Sigmoid colon (tissue), 7 donors: ENCODE results near the gene BPIFB2. TPM values are rescaled to one million over a fixed set of nuclear protein-coding genes. Genes with fewer than 3 reads are reported as not detected.

Experiments
- DNase-seq: peaks from one replicate; pipeline ENCODE4 v3.0.0-alpha.2; 2019
- H3K27ac ChIP-seq, 4 donors: fragments of 200-600 bp; sonication (generic); one replicate each; pipeline ENCODE4 v1.5.1; 2016 to 2019; ENCODE audit warnings: mild to moderate bottlenecking in 1 of 4
- H3K27me3 ChIP-seq, 3 donors: fragments of 200-600 bp; sonication (generic); one replicate each; pipeline ENCODE4 v1.5.1; 2019; ENCODE audit warnings: mild to moderate bottlenecking in 1 of 3
- H3K36me3 ChIP-seq, 4 donors: fragments of 200-600 bp; sonication (generic); one replicate each; pipeline ENCODE4 v1.5.1; 2016 to 2019
- H3K4me1 ChIP-seq, 4 donors: fragments of 200-600 bp; sonication (generic); one replicate each; pipeline ENCODE4 v1.5.1; 2017 to 2019
- H3K4me3 ChIP-seq, 4 donors: fragments of 200-600 bp; sonication (generic); one replicate each; pipeline ENCODE4 v1.5.1; 2017 to 2019; ENCODE audit warnings: mild to moderate bottlenecking in 2 of 4, moderate library complexity in 1 of 4
- H3K9me3 ChIP-seq, 4 donors: fragments of 200-600 bp in 3 of 4; sonication (generic) in 3 of 4; one replicate each; pipeline versions ENCODE4 v1.5.1 to v1.6.1; 2013 to 2019
- EP300 ChIP-seq, 4 donors: sonication (generic); formaldehyde crosslinking; IDR thresholded peaks; one replicate each; pipeline ENCODE4 v1.6.1; 2017; ENCODE audit warnings: antibody characterized with exemption in 4 of 4
- POLR2A ChIP-seq, 2 donors: fragments of 450-650 bp; IDR thresholded peaks; one replicate each; pipeline ENCODE4 v1.6.1; 2016; ENCODE audit warnings: antibody characterized with exemption in 2 of 2, mild to moderate bottlenecking in 2 of 2, moderate library complexity in 2 of 2
- POLR2AphosphoS5 ChIP-seq, 4 donors: sonication (generic); formaldehyde crosslinking; IDR thresholded peaks; one replicate each; pipeline ENCODE4 v1.6.1; 2017; ENCODE audit warnings: antibody characterized with exemption in 4 of 4
- WGBS, 2 donors: extraction: QIAGEN DNeasy Blood & Tissue Kit; methylation state at CpG; one replicate each; pipeline ENCODE4 v1.1.7; 2013; 5-methylcytosine and 5-hydroxymethylcytosine counted together
- intact Hi-C: fragments of 100-400 bp; cut with DNase I; formaldehyde crosslinking; loops from one replicate; pipeline ENCODE4 v1.15.1; 2023
- polyA plus RNA-seq, 3 donors: library from polyadenylated mRNA; stranded (reverse); fragments of 200-250 nt; gene quantifications; one replicate each; pipeline ENCODE4 v1.2.3, GENCODE V29; 2013
- total RNA-seq, 4 donors: library from RNA; depleted of rRNA; stranded (reverse); fragments of >200 nt; gene quantifications; one replicate each; pipeline ENCODE4 v1.1.0, GENCODE V29; 2016
- TF ChIP-seq, protein P1 (sequence below), 4 experiments: fragments of 450-650 bp in 3 of 4; fragments of 200-600 bp in 1 of 4; IDR thresholded peaks; one replicate each; pipeline ENCODE4 v1.5.1; 2016 to 2019; ENCODE audit warnings: antibody characterized with exemption in 4 of 4, mild to moderate bottlenecking in 3 of 4, moderate library complexity in 2 of 4
- donor health status: healthy with polysubstance abuse.
- donor health status: Bipolar disorder and iron deficiency.
- donor health status: healthy.

BPIFB2 gene
- total and polyA plus RNA-seq, 7 donors, result not detected

DNA sequence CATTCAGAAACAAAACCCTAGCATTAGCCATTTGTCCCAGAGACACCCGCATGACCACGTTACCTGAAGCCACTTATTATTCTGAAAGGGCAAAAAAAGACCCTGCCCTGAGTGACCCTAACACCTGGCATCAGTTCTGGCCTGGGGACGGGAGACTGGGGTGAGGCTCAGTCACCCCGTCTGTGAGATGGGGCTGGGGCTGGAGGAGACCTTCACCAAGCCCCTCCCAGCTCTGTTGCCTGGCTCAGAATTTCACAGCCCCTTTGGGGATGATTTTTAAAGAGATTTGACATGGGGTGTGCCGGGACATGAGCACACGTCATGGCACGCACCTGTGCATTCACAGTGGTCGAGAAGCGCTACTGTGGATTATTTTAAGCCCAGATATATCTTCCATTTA lies 22.6 kb downstream of the BPIFB2 start:
- Histone ChIP-seq H3K36me3 (no peaks in the 10 kb centered on the region), H3K4me1 (no peaks in the 10 kb centered on the region), H3K9me3 (no peaks in the 10 kb centered on the region), H3K27ac (no peak overlapping the region), H3K27me3 (no peaks in the 10 kb centered on the region), H3K4me3 (no peak overlapping the region)
- intact Hi-C loops, result no loop called here
- no peak for DNase-seq
- TF ChIP-seq POLR2AphosphoS5 (IDR thresholded peaks at IDR 0.05), result no peak
- TF ChIP-seq, protein P1, sequence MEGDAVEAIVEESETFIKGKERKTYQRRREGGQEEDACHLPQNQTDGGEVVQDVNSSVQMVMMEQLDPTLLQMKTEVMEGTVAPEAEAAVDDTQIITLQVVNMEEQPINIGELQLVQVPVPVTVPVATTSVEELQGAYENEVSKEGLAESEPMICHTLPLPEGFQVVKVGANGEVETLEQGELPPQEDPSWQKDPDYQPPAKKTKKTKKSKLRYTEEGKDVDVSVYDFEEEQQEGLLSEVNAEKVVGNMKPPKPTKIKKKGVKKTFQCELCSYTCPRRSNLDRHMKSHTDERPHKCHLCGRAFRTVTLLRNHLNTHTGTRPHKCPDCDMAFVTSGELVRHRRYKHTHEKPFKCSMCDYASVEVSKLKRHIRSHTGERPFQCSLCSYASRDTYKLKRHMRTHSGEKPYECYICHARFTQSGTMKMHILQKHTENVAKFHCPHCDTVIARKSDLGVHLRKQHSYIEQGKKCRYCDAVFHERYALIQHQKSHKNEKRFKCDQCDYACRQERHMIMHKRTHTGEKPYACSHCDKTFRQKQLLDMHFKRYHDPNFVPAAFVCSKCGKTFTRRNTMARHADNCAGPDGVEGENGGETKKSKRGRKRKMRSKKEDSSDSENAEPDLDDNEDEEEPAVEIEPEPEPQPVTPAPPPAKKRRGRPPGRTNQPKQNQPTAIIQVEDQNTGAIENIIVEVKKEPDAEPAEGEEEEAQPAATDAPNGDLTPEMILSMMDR (IDR thresholded peaks at IDR 0.05), result no peak
- TF ChIP-seq EP300 (IDR thresholded peaks at IDR 0.05), result no peak
- TF ChIP-seq POLR2A (IDR thresholded peaks at IDR 0.05), result no peak
- WGBS, 2 donors, result 76 to 87% methylated on average over 9 of the region's 9 CpGs

- no peaks in the 10 kb centered on the region for H3K4me1 ChIP-seq
- no peak for DNase-seq
- no peak for TF ChIP-seq POLR2AphosphoS5 (IDR thresholded peaks at IDR 0.05)
- TF ChIP-seq EP300 (IDR thresholded peaks at IDR 0.05), result no peak
- no peak for TF ChIP-seq POLR2A (IDR thresholded peaks at IDR 0.05)
- TF ChIP-seq, protein P1 (IDR thresholded peaks at IDR 0.05), result no peak
- no peak overlapping the region for H3K4me3 ChIP-seq
- H3K27ac ChIP-seq, result no peak overlapping the region
- WGBS, 2 donors, result 82 to 88% methylated on average over 6 of the region's 6 CpGs
- H3K36me3 ChIP-seq, result no peaks in the 10 kb centered on the region
- no peaks in the 10 kb centered on the region for H3K9me3 ChIP-seq
- H3K27me3 ChIP-seq, result no peaks in the 10 kb centered on the region
- intact Hi-C loops, result no loop called here
Observed at GRCh38 chr20:33030569-33030968, 23.1 kb downstream of the BPIFB2 start.

DNA sequence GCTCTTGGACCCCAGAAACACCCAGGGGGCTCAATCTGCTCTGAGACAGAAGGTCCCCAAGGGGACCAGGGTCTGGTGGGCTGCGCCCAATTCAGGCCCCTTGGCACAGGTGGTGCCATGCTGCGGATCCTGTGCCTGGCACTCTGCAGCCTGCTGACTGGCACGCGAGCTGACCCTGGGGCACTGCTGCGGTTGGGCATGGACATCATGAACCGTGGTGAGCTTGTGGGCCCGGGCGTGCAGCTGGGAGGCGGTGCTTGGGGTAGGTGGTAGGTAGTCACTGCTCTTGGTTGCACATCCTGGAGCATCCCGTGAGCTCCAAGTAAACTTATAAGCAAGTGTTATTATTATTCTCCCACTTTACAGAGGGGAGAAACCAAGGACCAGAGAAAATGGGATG lies 24.0 kb downstream of the BPIFB2 start, which contains the start of gene BPIFB6:
TSS of gene BPIFB6 (plus strand) at position 118 of the 400 bp plus-strand sequence. CDS start at position 118, 0 bp downstream.
- Histone ChIP-seq H3K4me3 (no peak within 1 kb of the TSS), H3K4me1 (no peaks in the 10 kb centered on the region), H3K36me3 (no peaks in the 10 kb centered on the region), H3K27ac (no peak within 1 kb of the TSS), H3K27me3 (no peaks in the 10 kb centered on the region), H3K9me3 (no peaks in the 10 kb centered on the region)
- intact Hi-C loops, result no loop called here
- WGBS, 2 donors, result 89 to 92% methylated on average over 10 of the region's 10 CpGs
- TF ChIP-seq POLR2AphosphoS5 (IDR thresholded peaks at IDR 0.05) (no peak), EP300 (IDR thresholded peaks at IDR 0.05) (no peak), POLR2A (IDR thresholded peaks at IDR 0.05) (no peak)
- TF ChIP-seq, protein P1 (IDR thresholded peaks at IDR 0.05), result no peak
- no peak for DNase-seq

- no peak overlapping the region for H3K4me3 ChIP-seq
- intact Hi-C loops, result no loop called here
- TF ChIP-seq EP300 (IDR thresholded peaks at IDR 0.05), result no peak
- H3K36me3 ChIP-seq, result no peaks in the 10 kb centered on the region
- 68 to 83% methylated on average over 6 of the region's 6 CpGs for WGBS, 2 donors
- H3K9me3 ChIP-seq, result no peaks in the 10 kb centered on the region
- H3K4me1 ChIP-seq, result no peaks in the 10 kb centered on the region
- DNase-seq, result no peak
- no peak overlapping the region for H3K27ac ChIP-seq
- H3K27me3 ChIP-seq, result no peaks in the 10 kb centered on the region
Observed at GRCh38 chr20:33032555-33032954, 25.1 kb downstream of the BPIFB2 start.

GRCh38 chr20:33033381-33033780 lies 25.9 kb downstream of the BPIFB2 start:
- Histone ChIP-seq H3K36me3 (no peaks in the 10 kb centered on the region), H3K27me3 (no peaks in the 10 kb centered on the region), H3K27ac (no peak overlapping the region), H3K9me3 (no peaks in the 10 kb centered on the region), H3K4me3 (no peak overlapping the region), H3K4me1 (no peaks in the 10 kb centered on the region)
- 63 to 73% methylated on average over 5 of the region's 5 CpGs for WGBS, 2 donors
- TF ChIP-seq POLR2AphosphoS5 (IDR thresholded peaks at IDR 0.05), result no peak
- TF ChIP-seq EP300 (IDR thresholded peaks at IDR 0.05), result no peak
- no peak for TF ChIP-seq POLR2A (IDR thresholded peaks at IDR 0.05)
- TF ChIP-seq, protein P1 (IDR thresholded peaks at IDR 0.05), result no peak
- no peak for DNase-seq
- intact Hi-C loops, result no loop called here
